HG02852 (cell line): Measurements from ENCODE around the gene OR5K3.
"Not testable (repeated sequence)": the region's sequence is repeated elsewhere in the genome, so short reads cannot be mapped to it uniquely, and the experiment has no call there.

Experiments
- ATAC-seq: cut with Tn5 transposase; IDR thresholded peaks from one replicate; pipeline ENCODE4 v1.9.1; 2021; ENCODE audit warnings: mild to moderate bottlenecking, moderate library complexity; ENCODE audit not compliant: unreplicated experiment

The OR5K3 gene

GRCh38 chr3:98390366-98390765, at the start of gene OR5K3:
TSS of gene OR5K3 (plus strand) at chr3:98390666. CDS start at chr3:98390666, 0 bp downstream.
- no peak for ATAC-seq

GRCh38 chr3:98341758-98342157, 48.7 kb upstream of the OR5K3 start:
- no peak for ATAC-seq

- peak; percentile 79 for ATAC-seq
These were observed 46.6 kb upstream of the OR5K3 start for GRCh38 chr3:98343647-98344507.

GRCh38 chr3:98350082-98350481, 40.4 kb upstream of the OR5K3 start:
- no peak for ATAC-seq

GRCh38 chr3:98353554-98353953, 36.9 kb upstream of the OR5K3 start, which contains the start of gene OR5K4:
TSS of gene OR5K4 (plus strand) at chr3:98353854. CDS start at chr3:98353854, 0 bp downstream.
- no peak for ATAC-seq

GRCh38 chr3:98359250-98359649, 31.2 kb upstream of the OR5K3 start:
- ATAC-seq = no peak

GRCh38 chr3:98359993-98360675, 30.3 kb upstream of the OR5K3 start:
- ATAC-seq = peak; percentile 77

- ATAC-seq = no peak
These were observed 29.8 kb upstream of the OR5K3 start for GRCh38 chr3:98360681-98361080.

- ATAC-seq = no peak
These were observed 29.2 kb upstream of the OR5K3 start for GRCh38 chr3:98361289-98361688.

GRCh38 chr3:98367464-98368246, 22.8 kb upstream of the OR5K3 start:
- ATAC-seq = no peak

- ATAC-seq = no peak
These were observed 19.3 kb upstream of the OR5K3 start for GRCh38 chr3:98371186-98371585.

GRCh38 chr3:98371853-98372252, 18.6 kb upstream of the OR5K3 start:
- no peak for ATAC-seq

GRCh38 chr3:98372445-98372844, 18.0 kb upstream of the OR5K3 start:
- no peak for ATAC-seq

GRCh38 chr3:98376631-98377030, 13.8 kb upstream of the OR5K3 start:
- no peak for ATAC-seq

GRCh38 chr3:98388147-98388546, 2.3 kb upstream of the OR5K3 start:
- no peak for ATAC-seq

- ATAC-seq = no peak
These were observed 4.6 kb downstream of the OR5K3 start for GRCh38 chr3:98395101-98395500.

GRCh38 chr3:98396482-98396881, 6.0 kb downstream of the OR5K3 start:
- not testable (repeated sequence) for ATAC-seq

GRCh38 chr3:98398513-98398912, 8.0 kb downstream of the OR5K3 start:
- no peak for ATAC-seq

- no peak for ATAC-seq
These were observed 12.0 kb downstream of the OR5K3 start for GRCh38 chr3:98402507-98402906.

- no peak for ATAC-seq
These were observed 13.5 kb downstream of the OR5K3 start for GRCh38 chr3:98404010-98404409.

- no peak for ATAC-seq
These were observed 15.6 kb downstream of the OR5K3 start for GRCh38 chr3:98406034-98406433.
